Keratinocyte (primary cell): ENCODE measurements around the gene CASZ1. TPM values are rescaled to one million over a fixed set of nuclear protein-coding genes. Genes with fewer than 3 reads are reported as not detected.

Experiments
- DNase-seq: peaks from one replicate; pipeline ENCODE4 v3.0.0-alpha.2; 2011; ENCODE audit warnings: low read depth, missing footprints, low spot score
- FAIRE-seq: peaks from 2 replicates; lab custom pipeline; 2011; peaks lifted over from hg19 to GRCh38; lab: Jason Lieb, UNC
- H2AFZ ChIP-seq: 2 replicates; pipeline ENCODE4 v1.6.0; 2012; ENCODE audit warnings: low read length, control low read depth, inconsistent platforms; ENCODE audit not compliant: control insufficient read depth
- H3K27ac ChIP-seq: 2 replicates; pipeline ENCODE4 v1.5.1; 2011; ENCODE audit warnings: low read length; ENCODE audit not compliant: control insufficient read depth, insufficient read depth
- H3K27me3 ChIP-seq: 3 replicates; pipeline ENCODE4 v1.6.0; 2011; ENCODE audit warnings: low read length; ENCODE audit not compliant: control insufficient read depth, insufficient read depth; ENCODE audit errors: extremely low read depth
- H3K36me3 ChIP-seq, 2 experiments: 2 replicates in 1 of 2; 3 replicates in 1 of 2; pipeline ENCODE4 v1.5.1; 2011; ENCODE audit warnings: low read length in 2 of 2, mild to moderate bottlenecking in 1 of 2; ENCODE audit not compliant: control insufficient read depth in 2 of 2, insufficient read depth in 2 of 2; ENCODE audit errors: extremely low read depth in 1 of 2
- H3K4me1 ChIP-seq: 3 replicates; pipeline ENCODE4 v1.5.1; 2011; ENCODE audit warnings: low read length; ENCODE audit not compliant: control insufficient read depth, insufficient read depth; ENCODE audit errors: extremely low read depth
- H3K4me2 ChIP-seq: 3 replicates; pipeline ENCODE4 v1.6.0; 2011; ENCODE audit warnings: low read depth, low read length; ENCODE audit not compliant: control insufficient read depth, insufficient read depth; ENCODE audit errors: extremely low read depth
- H3K4me3 ChIP-seq, 3 experiments: fragments of 200-600 bp in 1 of 3; sonication (generic) in 1 of 3; 2 replicates in 2 of 3; 3 replicates in 1 of 3; pipeline ENCODE4 v1.5.1; 2011 to 2016; ENCODE audit warnings: low read length in 3 of 3, mild to moderate bottlenecking in 3 of 3, control low read depth in 2 of 3, inconsistent platforms in 1 of 3, low read depth in 1 of 3, mixed read lengths in 1 of 3, mixed run types in 1 of 3, moderate library complexity in 1 of 3; ENCODE audit not compliant: control insufficient read depth in 2 of 3, insufficient read depth in 2 of 3; ENCODE audit errors: extremely low read depth in 1 of 3
- H3K79me2 ChIP-seq: 2 replicates; pipeline ENCODE4 v1.6.0; 2012; ENCODE audit warnings: low read length; ENCODE audit not compliant: control insufficient read depth, insufficient read depth
- H3K9ac ChIP-seq: 3 replicates; pipeline ENCODE4 v1.6.0; 2011; ENCODE audit warnings: low read length; ENCODE audit not compliant: control insufficient read depth, insufficient read depth; ENCODE audit errors: extremely low read depth
- H3K9me1 ChIP-seq: 3 replicates; pipeline ENCODE4 v1.6.0; 2011; ENCODE audit warnings: low read length; ENCODE audit not compliant: control insufficient read depth, insufficient read depth; ENCODE audit errors: extremely low read depth
- H3K9me3 ChIP-seq: 2 replicates; pipeline ENCODE4 v1.5.1; 2012; ENCODE audit warnings: low read depth, low read length; ENCODE audit not compliant: control insufficient read depth
- H4K20me1 ChIP-seq: 3 replicates; pipeline ENCODE4 v1.6.0; 2011; ENCODE audit warnings: low read length; ENCODE audit not compliant: control insufficient read depth, insufficient read depth; ENCODE audit errors: extremely low read depth
- EZH2 ChIP-seq: IDR thresholded peaks from one replicate; pipeline ENCODE4 v1.6.1; 2012; ENCODE audit warnings: inconsistent platforms, mild to moderate bottlenecking, low read length, moderate library complexity
- dilution Hi-C: fragments of 300-500 bp; cut with MboI; formaldehyde crosslinking; loops from one replicate; pipeline ENCODE4 v1.7.0; 2020; ENCODE audit warnings: low sequenced_read_pairs; ENCODE audit not compliant: extremely low pct_ligation_motif_present
- polyA plus RNA-seq, 5 experiments: library from polyadenylated mRNA; depleted of rRNA in 3 of 5; stranded (reverse) in 3 of 5; stranded (forward) in 1 of 5; unstranded in 1 of 5; fragments of >200 nt; gene quantifications; 1 replicate in 1 of 5; 2 replicates in 3 of 5; 3 replicates in 1 of 5; pipeline versions ENCODE4 v1.2.1 to v1.2.3, GENCODE V29; 2011 to 2012; ENCODE audit warnings: missing spikeins in 2 of 5, low read depth in 1 of 5, low replicate concordance in 1 of 5
- TF ChIP-seq, protein P1 (sequence below), 3 experiments: IDR thresholded peaks in 1 of 3; conservative IDR thresholded peaks in 1 of 3; optimal IDR thresholded peaks in 1 of 3; 2 replicates in 2 of 3; 3 replicates in 1 of 3; pipeline versions ENCODE3 to v1.5.1; 2011; ENCODE audit warnings: low read length in 3 of 3, mild to moderate bottlenecking in 3 of 3, moderate library complexity in 2 of 3, control low read depth in 1 of 3, inconsistent platforms in 1 of 3; ENCODE audit not compliant: insufficient read depth in 2 of 3; ENCODE audit errors: extremely low read depth in 1 of 3

The CASZ1 gene
- polyA plus RNA-seq, 1 donor (not counting 4 experiments of a cell fraction or from before 2014, with no cell fraction given), result 2.8 TPM

DNA sequence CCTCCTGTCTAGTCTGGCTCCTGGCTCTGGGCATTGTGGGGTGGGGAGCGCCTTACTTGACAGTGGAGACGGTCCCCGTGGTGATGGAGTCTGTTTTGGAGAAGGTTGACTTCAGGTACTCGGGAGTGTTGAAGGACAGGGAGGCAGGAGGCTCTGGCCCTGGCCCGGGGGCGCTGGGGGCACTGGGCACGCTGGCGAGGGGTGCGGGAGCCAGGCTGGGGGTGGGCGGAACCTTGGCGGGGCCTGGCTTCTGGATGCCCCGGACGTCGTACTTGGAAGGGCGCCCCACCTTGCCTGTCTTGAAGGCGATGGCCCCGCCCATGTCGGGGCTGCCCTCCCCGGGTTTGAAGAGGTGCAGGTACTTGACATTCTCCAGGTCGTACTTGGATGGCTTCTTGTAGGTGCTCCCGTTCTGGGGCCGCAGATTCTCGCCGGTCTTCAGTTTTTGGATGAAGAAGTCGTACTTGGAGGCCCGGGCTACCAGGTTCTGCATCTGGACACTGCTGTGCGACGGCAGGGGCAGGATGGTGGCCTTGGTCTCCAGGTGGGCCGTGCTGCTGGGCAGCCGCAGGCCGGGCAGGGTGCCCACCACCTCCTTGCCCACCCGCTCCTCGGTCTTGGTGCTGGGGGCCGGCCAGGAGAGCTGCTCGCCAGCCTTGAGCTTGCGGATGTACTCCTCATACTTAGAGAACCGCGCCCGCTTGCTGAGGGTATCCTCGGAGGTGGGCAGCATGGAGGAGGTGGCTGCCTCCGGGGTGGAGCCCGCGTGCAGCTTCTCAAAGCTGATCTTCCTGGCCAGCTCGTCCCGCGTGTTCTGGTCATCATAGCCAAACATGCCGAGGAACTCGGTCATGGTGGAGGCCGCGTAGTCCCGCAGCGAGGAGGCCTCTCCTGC lies 136.6 kb downstream of the CASZ1 start:
- FAIRE-seq (no peak), DNase-seq (no peak)
- H4K20me1 ChIP-seq, result no peaks in the 10 kb centered on the region
- no peaks in the 10 kb centered on the region for H3K9me1 ChIP-seq
- H3K36me3 ChIP-seq, result peaks cover 0 to 19% of the 10 kb centered on the region in 2 experiments
- H3K27ac ChIP-seq, result no peak overlapping the region
- H3K9me3 ChIP-seq, result no peaks in the 10 kb centered on the region
- dilution Hi-C loops, result no loop called here
- H3K4me1 ChIP-seq, result no peaks in the 10 kb centered on the region
- H3K9ac ChIP-seq, result no peak overlapping the region
- no peak overlapping the region for H3K4me3 ChIP-seq
- no peaks in the 10 kb centered on the region for H3K27me3 ChIP-seq
- no peak overlapping the region for H2AFZ ChIP-seq
- H3K4me2 ChIP-seq, result no peak overlapping the region
- no peaks in the 10 kb centered on the region for H3K79me2 ChIP-seq
- TF ChIP-seq, protein P1, sequence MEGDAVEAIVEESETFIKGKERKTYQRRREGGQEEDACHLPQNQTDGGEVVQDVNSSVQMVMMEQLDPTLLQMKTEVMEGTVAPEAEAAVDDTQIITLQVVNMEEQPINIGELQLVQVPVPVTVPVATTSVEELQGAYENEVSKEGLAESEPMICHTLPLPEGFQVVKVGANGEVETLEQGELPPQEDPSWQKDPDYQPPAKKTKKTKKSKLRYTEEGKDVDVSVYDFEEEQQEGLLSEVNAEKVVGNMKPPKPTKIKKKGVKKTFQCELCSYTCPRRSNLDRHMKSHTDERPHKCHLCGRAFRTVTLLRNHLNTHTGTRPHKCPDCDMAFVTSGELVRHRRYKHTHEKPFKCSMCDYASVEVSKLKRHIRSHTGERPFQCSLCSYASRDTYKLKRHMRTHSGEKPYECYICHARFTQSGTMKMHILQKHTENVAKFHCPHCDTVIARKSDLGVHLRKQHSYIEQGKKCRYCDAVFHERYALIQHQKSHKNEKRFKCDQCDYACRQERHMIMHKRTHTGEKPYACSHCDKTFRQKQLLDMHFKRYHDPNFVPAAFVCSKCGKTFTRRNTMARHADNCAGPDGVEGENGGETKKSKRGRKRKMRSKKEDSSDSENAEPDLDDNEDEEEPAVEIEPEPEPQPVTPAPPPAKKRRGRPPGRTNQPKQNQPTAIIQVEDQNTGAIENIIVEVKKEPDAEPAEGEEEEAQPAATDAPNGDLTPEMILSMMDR (optimal IDR thresholded peaks at IDR 0.05 in 1 of 3, IDR thresholded peaks at IDR 0.05 in 1 of 3, conservative IDR thresholded peaks at IDR 0.05 in 1 of 3; ENCODE audit: extremely low read depth in 1 of 3, insufficient read depth in 2 of 3, low read length in 3 of 3), result no peak
- no peak for TF ChIP-seq EZH2

- no peaks in the 10 kb centered on the region for H3K9me3 ChIP-seq
- DNase-seq, result no peak
- no peaks in the 10 kb centered on the region for H4K20me1 ChIP-seq
- FAIRE-seq, result no peak
- no peak overlapping the region for H3K4me2 ChIP-seq
- no peak overlapping the region for H2AFZ ChIP-seq
- no peaks in the 10 kb centered on the region for H3K4me1 ChIP-seq
- no peak overlapping the region for H3K4me3 ChIP-seq
- no peak overlapping the region for H3K27ac ChIP-seq
- dilution Hi-C loops, result no loop called here
- TF ChIP-seq, protein P1 (optimal IDR thresholded peaks at IDR 0.05 in 1 of 3, IDR thresholded peaks at IDR 0.05 in 1 of 3, conservative IDR thresholded peaks at IDR 0.05 in 1 of 3; ENCODE audit: extremely low read depth in 1 of 3, insufficient read depth in 2 of 3, low read length in 3 of 3), result no peak
- TF ChIP-seq EZH2, result no peak
- no peaks in the 10 kb centered on the region for H3K79me2 ChIP-seq
- no peaks in the 10 kb centered on the region for H3K27me3 ChIP-seq
- H3K36me3 ChIP-seq, result peaks cover 0 to 14% of the 10 kb centered on the region in 2 experiments
- no peak overlapping the region for H3K9ac ChIP-seq
- H3K9me1 ChIP-seq, result no peaks in the 10 kb centered on the region
These were observed 137.2 kb downstream of the CASZ1 start for GRCh38 chr1:10659218-10659617.
